SW480 (cell line): Measurements from ENCODE around the gene KCNA5.
A peak's percentile ranks its signal among the peaks of the same experiment; 100 is the strongest.

Experiments used
- DNase-seq: peaks from one replicate; pipeline ENCODE4 v3.0.0-alpha.2; 2016; ENCODE audit warnings: low spot score

KCNA5 gene

GRCh38 chr12:5043589-5044419, at the start of gene KCNA5:
KCNA5 (plus strand) TSS chr12:5043879; CDS start chr12:5044148, 269 bp downstream.
- no peak for DNase-seq

GRCh38 chr12:4994622-4995021, 49.1 kb upstream of the KCNA5 start:
- no peak for DNase-seq

GRCh38 chr12:4996714-4997113, 47.0 kb upstream of the KCNA5 start:
- no peak for DNase-seq

GRCh38 chr12:4997939-4998338, 45.7 kb upstream of the KCNA5 start:
- peak; percentile 74 for DNase-seq

- DNase-seq = peak; percentile 21
These were observed 43.5 kb upstream of the KCNA5 start for GRCh38 chr12:5000204-5000603.

GRCh38 chr12:5000658-5001385, 42.9 kb upstream of the KCNA5 start:
- DNase-seq = no peak

- DNase-seq = peak; percentile 78
These were observed 40.5 kb upstream of the KCNA5 start for GRCh38 chr12:5003025-5003666.

- no peak for DNase-seq
These were observed 35.0 kb upstream of the KCNA5 start for GRCh38 chr12:5008661-5009060.

GRCh38 chr12:5010151-5010550, 33.5 kb upstream of the KCNA5 start:
- DNase-seq = no peak

GRCh38 chr12:5012337-5012736, 31.3 kb upstream of the KCNA5 start:
- DNase-seq = no peak

- DNase-seq = no peak
These were observed 30.4 kb upstream of the KCNA5 start for GRCh38 chr12:5013266-5013730.

- no peak for DNase-seq
These were observed 29.4 kb upstream of the KCNA5 start for GRCh38 chr12:5014269-5014668.

GRCh38 chr12:5015711-5016492, 27.8 kb upstream of the KCNA5 start:
- DNase-seq = no peak

- no peak for DNase-seq
These were observed 27.2 kb upstream of the KCNA5 start for GRCh38 chr12:5016526-5016925.

- no peak for DNase-seq
These were observed 25.9 kb upstream of the KCNA5 start for GRCh38 chr12:5017638-5018348.

GRCh38 chr12:5018677-5019076, 25.0 kb upstream of the KCNA5 start:
- no peak for DNase-seq

- DNase-seq = no peak
These were observed 21.7 kb upstream of the KCNA5 start for GRCh38 chr12:5022025-5022424.

GRCh38 chr12:5022465-5023061, 21.1 kb upstream of the KCNA5 start:
- DNase-seq = peak; percentile 81

- DNase-seq = no peak
These were observed 19.8 kb upstream of the KCNA5 start for GRCh38 chr12:5023842-5024241.

- no peak for DNase-seq
These were observed 17.2 kb upstream of the KCNA5 start for GRCh38 chr12:5026342-5026938.
